Gastroesophageal sphincter (tissue), 4 donors: ENCODE results near the gene SOCS3. TPM values are rescaled to one million over a fixed set of nuclear protein-coding genes. Genes with fewer than 3 reads are reported as not detected.
A peak's percentile ranks its signal among the peaks of the same experiment; 100 is the strongest.

ENCODE experiments used
- ATAC-seq: fragments of 150-250 bp; one replicate; pipeline ENCODE4 v1.9.1; 2016; ENCODE audit warnings: mild to moderate bottlenecking, moderate library complexity
- H3K27ac ChIP-seq, 4 donors: fragments of 200-600 bp; sonication (generic) in 3 of 4; 1 replicate in 3 of 4; 2 replicates in 1 of 4; pipeline ENCODE4 v1.5.1; 2016 to 2019
- H3K27me3 ChIP-seq: fragments of 200-600 bp; sonication (generic); one replicate; pipeline ENCODE4 v1.5.1; 2019
- H3K36me3 ChIP-seq, 2 donors: fragments of 200-600 bp; sonication (generic); one replicate each; pipeline ENCODE4 v1.5.1; 2019; ENCODE audit warnings: control low read depth in 1 of 2
- H3K4me1 ChIP-seq, 3 donors: fragments of 200-600 bp; sonication (generic); 1 replicate in 2 of 3; 2 replicates in 1 of 3; pipeline ENCODE4 v1.5.1; 2016 to 2019; ENCODE audit warnings: control low read depth in 2 of 3
- H3K4me3 ChIP-seq, 2 donors: fragments of 200-600 bp; sonication (generic); one replicate each; pipeline ENCODE4 v1.5.1; 2019; ENCODE audit warnings: mild to moderate bottlenecking in 1 of 2, moderate library complexity in 1 of 2
- H3K9me3 ChIP-seq, 3 donors: fragments of 200-600 bp; sonication (generic); one replicate each; pipeline ENCODE4 v1.5.1; 2017 to 2019; ENCODE audit warnings: control low read depth in 2 of 3
- EP300 ChIP-seq: sonication (generic); formaldehyde crosslinking; IDR thresholded peaks from one replicate; pipeline ENCODE4 v1.6.1; 2017; ENCODE audit warnings: antibody characterized with exemption, mild to moderate bottlenecking
- POLR2A ChIP-seq, 2 donors: fragments of 450-650 bp; IDR thresholded peaks; one replicate each; pipeline ENCODE4 v1.6.1; 2017; ENCODE audit warnings: antibody characterized with exemption in 2 of 2, mild to moderate bottlenecking in 2 of 2, moderate library complexity in 1 of 2
- POLR2AphosphoS5 ChIP-seq: sonication (generic); formaldehyde crosslinking; IDR thresholded peaks from one replicate; pipeline ENCODE4 v1.6.1; 2017; ENCODE audit warnings: antibody characterized with exemption
- WGBS, 2 donors: methylation state at CpG; one replicate each; pipeline ENCODE4 v1.1.5; 2018; ENCODE audit warnings: low coverage in 1 of 2; 5-methylcytosine and 5-hydroxymethylcytosine counted together
- total RNA-seq, 4 donors: library from RNA; depleted of rRNA; stranded (reverse); fragments of >200 nt; gene quantifications; one replicate each; pipeline ENCODE4 v1.1.0, GENCODE V29; 2016
- TF ChIP-seq, protein P1 (sequence below), 4 experiments: fragments of 200-600 bp in 2 of 4; fragments of 450-650 bp in 2 of 4; sonication (generic) in 1 of 4; IDR thresholded peaks; one replicate each; pipeline ENCODE4 v1.5.1; 2017 to 2019; ENCODE audit warnings: antibody characterized with exemption in 4 of 4, mild to moderate bottlenecking in 2 of 4, moderate library complexity in 2 of 4

Gene SOCS3
- total RNA-seq, 4 donors from 2014 or later = 11.5 to 423 (median 38.2) TPM

GRCh38 chr17:78367193-78367592 is 7.3 kb upstream of the SOCS3 start:
- WGBS, 2 donors = 45 to 100% methylated on average over 1 to 2 of the region's 5 CpGs
- no peak for TF ChIP-seq EP300
- TF ChIP-seq POLR2A (IDR thresholded peaks at IDR 0.05) = no peak
- TF ChIP-seq, protein P1, sequence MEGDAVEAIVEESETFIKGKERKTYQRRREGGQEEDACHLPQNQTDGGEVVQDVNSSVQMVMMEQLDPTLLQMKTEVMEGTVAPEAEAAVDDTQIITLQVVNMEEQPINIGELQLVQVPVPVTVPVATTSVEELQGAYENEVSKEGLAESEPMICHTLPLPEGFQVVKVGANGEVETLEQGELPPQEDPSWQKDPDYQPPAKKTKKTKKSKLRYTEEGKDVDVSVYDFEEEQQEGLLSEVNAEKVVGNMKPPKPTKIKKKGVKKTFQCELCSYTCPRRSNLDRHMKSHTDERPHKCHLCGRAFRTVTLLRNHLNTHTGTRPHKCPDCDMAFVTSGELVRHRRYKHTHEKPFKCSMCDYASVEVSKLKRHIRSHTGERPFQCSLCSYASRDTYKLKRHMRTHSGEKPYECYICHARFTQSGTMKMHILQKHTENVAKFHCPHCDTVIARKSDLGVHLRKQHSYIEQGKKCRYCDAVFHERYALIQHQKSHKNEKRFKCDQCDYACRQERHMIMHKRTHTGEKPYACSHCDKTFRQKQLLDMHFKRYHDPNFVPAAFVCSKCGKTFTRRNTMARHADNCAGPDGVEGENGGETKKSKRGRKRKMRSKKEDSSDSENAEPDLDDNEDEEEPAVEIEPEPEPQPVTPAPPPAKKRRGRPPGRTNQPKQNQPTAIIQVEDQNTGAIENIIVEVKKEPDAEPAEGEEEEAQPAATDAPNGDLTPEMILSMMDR (IDR thresholded peaks at IDR 0.05) = no peak
- TF ChIP-seq POLR2AphosphoS5 = no peak

DNA sequence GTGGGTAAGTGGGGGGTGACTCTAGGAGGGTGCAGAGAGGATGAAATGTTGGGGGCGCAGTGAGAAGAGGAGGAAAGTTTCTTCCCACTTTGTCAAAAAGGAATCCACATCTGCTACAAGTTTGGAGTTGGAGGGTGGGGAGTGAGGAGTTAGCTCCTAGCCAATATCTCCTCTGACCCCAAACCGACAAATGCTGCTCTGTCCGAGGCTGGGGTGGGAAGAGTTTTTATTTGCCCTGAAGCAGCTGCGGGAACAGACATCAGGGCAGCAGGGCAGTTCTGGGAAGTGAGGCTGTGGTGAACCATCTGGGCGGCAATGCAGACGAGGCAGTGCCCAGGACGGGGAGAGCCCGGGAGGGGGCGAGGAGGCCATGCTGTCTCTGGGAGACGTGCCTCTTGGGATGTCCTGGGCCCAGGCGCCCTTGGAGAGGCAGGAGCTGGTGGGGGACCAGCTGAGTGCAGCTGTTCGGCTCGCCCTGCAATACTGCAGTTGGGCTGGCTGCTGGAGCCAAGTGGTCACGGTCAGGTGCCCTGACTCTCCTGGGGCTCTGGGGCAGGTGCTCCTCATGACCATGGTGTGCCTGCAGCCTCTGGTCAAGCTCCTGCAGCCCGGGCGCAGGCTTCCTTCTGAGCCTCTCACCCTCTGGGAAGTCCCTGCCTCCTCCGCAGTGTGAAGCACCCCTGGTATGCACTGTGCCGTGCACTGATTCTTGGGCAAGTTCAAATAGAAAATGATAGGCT is 6.4 kb upstream of the SOCS3 start:
- TF ChIP-seq POLR2A (IDR thresholded peaks at IDR 0.05) (no peak), EP300 (no peak), POLR2AphosphoS5 (no peak)
- TF ChIP-seq, protein P1 (IDR thresholded peaks at IDR 0.05) = no peak
- WGBS, 2 donors = 69 to 80% methylated on average over 2 to 5 of the region's 18 CpGs
- peak; percentile 16 for ATAC-seq
- H3K27me3 ChIP-seq = no peaks in the 10 kb centered on the region
- H3K36me3 ChIP-seq = no peaks in the 10 kb centered on the region
- H3K4me1 ChIP-seq = peaks cover 0 to 20% (median 13%) of the 10 kb centered on the region in 3 donors
- H3K9me3 ChIP-seq = no peaks in the 10 kb centered on the region
- no peak overlapping the region for H3K4me3 ChIP-seq
- peak overlapping the region in 3 of 4 donors; percentile 44 to 69 (median 60) for H3K27ac ChIP-seq

More at GRCh38 chr17:78367193-78367592, 7.3 kb upstream of the SOCS3 start:
- H3K9me3 ChIP-seq = no peaks in the 10 kb centered on the region
- no peak overlapping the region for H3K27ac ChIP-seq
- no peaks in the 10 kb centered on the region for H3K36me3 ChIP-seq
- ATAC-seq = no peak
- no peak overlapping the region for H3K4me3 ChIP-seq
- H3K4me1 ChIP-seq = peaks cover 0 to 20% (median 13%) of the 10 kb centered on the region in 3 donors
- no peaks in the 10 kb centered on the region for H3K27me3 ChIP-seq

DNA sequence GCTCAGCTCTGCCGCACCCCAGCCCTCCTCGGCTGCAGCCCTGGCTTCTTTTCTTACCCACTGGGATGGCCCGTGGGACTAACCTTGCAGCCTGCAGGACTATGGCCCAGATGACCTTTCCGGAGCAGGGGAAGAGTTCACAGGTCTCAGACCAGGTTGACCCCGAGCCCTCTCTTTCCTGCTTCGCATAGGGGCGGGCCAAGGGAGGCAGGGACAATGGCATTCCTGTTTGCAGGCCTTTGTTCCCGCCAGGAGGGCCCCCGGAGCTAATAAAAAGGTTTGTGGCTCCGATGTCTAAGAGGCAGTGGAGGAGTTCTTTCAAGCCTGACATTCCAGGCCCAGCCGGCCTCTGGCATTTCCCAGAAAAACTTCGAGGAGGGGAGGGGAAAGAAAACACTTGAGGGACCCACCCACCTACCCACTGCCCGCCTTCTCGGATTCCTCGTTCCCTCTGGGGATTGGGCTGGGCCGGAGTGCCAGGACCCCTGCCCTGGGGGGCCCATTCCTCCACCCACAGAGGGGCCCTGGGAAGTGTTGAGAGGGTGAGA is 5.8 kb upstream of the SOCS3 start:
- Histone ChIP-seq H3K27me3 (no peaks in the 10 kb centered on the region), H3K9me3 (no peaks in the 10 kb centered on the region), H3K4me1 (peaks cover 0 to 26% (median 13%) of the 10 kb centered on the region in 3 donors), H3K27ac (peak overlapping the region in 3 of 4 donors; percentile 44 to 69 (median 60)), H3K4me3 (no peak overlapping the region), H3K36me3 (no peaks in the 10 kb centered on the region)
- no peak for TF ChIP-seq EP300
- no peak for TF ChIP-seq POLR2A (IDR thresholded peaks at IDR 0.05)
- no peak for TF ChIP-seq POLR2AphosphoS5
- TF ChIP-seq, protein P1 (IDR thresholded peaks at IDR 0.05) = no peak
- whole genome bisulfite sequencing, 2 donors = 46% methylated on average over 5 of the region's 16 CpGs; no CpG with 5 or more reads in 1 of the 2 donors
- no peak for ATAC-seq

DNA sequence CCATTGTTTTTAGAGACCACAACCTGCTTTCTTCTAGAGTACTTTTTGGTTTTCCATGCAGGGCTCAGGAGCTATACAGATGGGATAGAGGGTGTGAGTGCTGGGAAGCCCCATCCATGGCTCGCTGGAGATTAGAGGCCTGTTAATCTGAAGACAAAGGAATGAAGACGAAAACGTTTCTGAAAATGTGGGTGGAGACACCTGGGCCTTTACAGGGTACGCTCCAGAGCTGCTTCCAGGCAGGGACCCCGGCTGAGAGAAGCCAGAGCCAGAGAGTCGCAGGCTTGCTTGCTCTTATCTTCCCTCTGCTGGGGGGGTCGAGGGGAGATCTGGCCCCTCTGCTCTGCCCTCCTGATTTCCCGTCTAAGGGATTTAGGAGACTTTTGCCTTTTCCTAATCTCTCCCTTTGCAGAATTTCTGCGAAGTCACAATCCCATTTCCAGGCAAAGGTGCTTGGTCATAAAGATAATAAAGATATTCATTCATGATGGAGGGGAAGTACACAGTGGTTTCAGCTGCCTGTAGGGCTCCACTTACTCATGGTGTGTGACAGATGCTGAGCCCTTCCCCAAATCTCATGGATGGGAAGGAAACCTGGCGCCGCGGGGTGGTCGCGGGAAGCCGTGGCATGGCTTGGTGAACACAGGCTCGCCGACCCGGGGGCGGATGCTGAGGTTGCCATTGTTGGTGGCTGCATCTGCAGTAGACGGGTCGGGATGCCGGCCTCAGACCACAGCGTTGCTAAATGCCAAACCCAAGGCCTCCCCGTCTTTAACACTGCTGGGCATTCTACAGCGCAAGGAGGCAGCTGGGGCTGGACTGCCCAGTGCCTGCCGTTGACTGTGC is 4.8 kb upstream of the SOCS3 start:
- Histone ChIP-seq H3K36me3 (no peaks in the 10 kb centered on the region), H3K27me3 (no peaks in the 10 kb centered on the region), H3K4me3 (no peak overlapping the region), H3K27ac (peak overlapping the region in 2 of 4 donors; percentile 60 to 69), H3K9me3 (no peaks in the 10 kb centered on the region), H3K4me1 (peaks cover 0 to 30% (median 16%) of the 10 kb centered on the region in 3 donors)
- WGBS, 2 donors = 71 to 80% methylated on average over 6 to 21 of the region's 26 CpGs
- no peak for ATAC-seq
- TF ChIP-seq POLR2A (IDR thresholded peaks at IDR 0.05) (no peak), POLR2AphosphoS5 (no peak), EP300 (no peak)
- TF ChIP-seq, protein P1 (IDR thresholded peaks at IDR 0.05) = no peak
